NK-92 treated with Interleukin-12 subunit alpha and Interleukin-12 subunit beta, amount 100 ng/mL, for 24 hours (cell line): ENCODE results near the gene SNX8.
"Not testable (repeated sequence)": the region's sequence is repeated elsewhere in the genome, so short reads cannot be mapped to it uniquely, and the experiment has no call there.

ENCODE experiments used
- DNase-seq: peaks from one replicate; lab custom pipeline; 2025; lab: John Stamatoyannopoulos, UW

Gene SNX8

GRCh38 chr7:2326951-2327350, 12.7 kb upstream of the SNX8 start:
- no peak for DNase-seq

GRCh38 chr7:2325162-2325561, 10.9 kb upstream of the SNX8 start:
- no peak for DNase-seq

GRCh38 chr7:2321020-2321419, 6.8 kb upstream of the SNX8 start:
- DNase-seq = no peak

- no peak for DNase-seq
Measured at GRCh38 chr7:2317556-2318293, 3.5 kb upstream of the SNX8 start.

GRCh38 chr7:2316578-2316977, 2.3 kb upstream of the SNX8 start:
- no peak for DNase-seq

- no peak for DNase-seq
Measured at GRCh38 chr7:2315787-2316186, 1.5 kb upstream of the SNX8 start.

- DNase-seq = not testable (repeated sequence)
Measured at GRCh38 chr7:2314956-2315530, 802 bp upstream of the SNX8 start.

- DNase-seq = no peak
Measured at GRCh38 chr7:2313450-2314208, 612 bp downstream of the SNX8 start.

- DNase-seq = no peak
Measured at GRCh38 chr7:2312267-2312929, 1.8 kb downstream of the SNX8 start.

- DNase-seq = no peak
Measured at GRCh38 chr7:2309889-2310331, 4.3 kb downstream of the SNX8 start.

GRCh38 chr7:2307690-2308107, 6.5 kb downstream of the SNX8 start:
- no peak for DNase-seq

GRCh38 chr7:2306688-2307087, 7.6 kb downstream of the SNX8 start:
- DNase-seq = no peak

- DNase-seq = not testable (repeated sequence)
Measured at GRCh38 chr7:2305258-2305657, 9.0 kb downstream of the SNX8 start.

GRCh38 chr7:2303520-2303919, 10.7 kb downstream of the SNX8 start:
- DNase-seq = not testable (repeated sequence)

GRCh38 chr7:2302743-2303397, 11.4 kb downstream of the SNX8 start:
- DNase-seq = not testable (repeated sequence)

GRCh38 chr7:2301511-2301863, 12.8 kb downstream of the SNX8 start:
- no peak for DNase-seq

- no peak for DNase-seq
Measured at GRCh38 chr7:2299870-2300512, 14.2 kb downstream of the SNX8 start.

GRCh38 chr7:2299131-2299829, 15.0 kb downstream of the SNX8 start:
- DNase-seq = no peak

- DNase-seq = no peak
Measured at GRCh38 chr7:2296832-2297231, 17.4 kb downstream of the SNX8 start.

- no peak for DNase-seq
Measured at GRCh38 chr7:2295936-2296620, 18.2 kb downstream of the SNX8 start.
